NOMO-1 treated with DMSO at 0.1 percent for 48 hours (cell line): ENCODE results near the gene ZDHHC12.
"Not testable (repeated sequence)": the region's sequence is repeated elsewhere in the genome, so short reads cannot be mapped to it uniquely, and the experiment has no call there.

ENCODE experiments used
- DNase-seq: peaks from one replicate; lab custom pipeline; 2025; ENCODE audit not compliant: unreplicated experiment; lab: John Stamatoyannopoulos, UW

Gene ZDHHC12

GRCh38 chr9:128712451-128713410 lies 11.2 kb downstream of the ZDHHC12 start:
- no peak for DNase-seq

- no peak for DNase-seq
These were observed 16.5 kb downstream of the ZDHHC12 start for GRCh38 chr9:128707446-128707845.

- no peak for DNase-seq
These were observed 17.1 kb downstream of the ZDHHC12 start for GRCh38 chr9:128706671-128707381.

- DNase-seq, result no peak
These were observed 17.9 kb downstream of the ZDHHC12 start for GRCh38 chr9:128706045-128706444.

GRCh38 chr9:128705051-128705965 lies 18.6 kb downstream of the ZDHHC12 start:
- DNase-seq, result no peak

- no peak for DNase-seq
These were observed 19.6 kb downstream of the ZDHHC12 start for GRCh38 chr9:128704356-128704670.

GRCh38 chr9:128703616-128704355 lies 20.1 kb downstream of the ZDHHC12 start:
- DNase-seq, result no peak

GRCh38 chr9:128702949-128703615 lies 20.8 kb downstream of the ZDHHC12 start:
- no peak for DNase-seq

GRCh38 chr9:128702445-128702948 lies 21.4 kb downstream of the ZDHHC12 start, which contains the start of gene PKN3:
TSS of gene PKN3 (plus strand) at chr9:128702503. CDS start at chr9:128702916, 413 bp downstream.
- DNase-seq, result peak; percentile 84

- DNase-seq, result no peak
These were observed 22.6 kb downstream of the ZDHHC12 start for GRCh38 chr9:128701227-128701854.

GRCh38 chr9:128699096-128699795 lies 24.7 kb downstream of the ZDHHC12 start:
- not testable (repeated sequence) for DNase-seq

- no peak for DNase-seq
These were observed 26.8 kb downstream of the ZDHHC12 start for GRCh38 chr9:128696923-128697707.

- DNase-seq, result no peak
These were observed 29.6 kb downstream of the ZDHHC12 start for GRCh38 chr9:128694344-128694743.

- DNase-seq, result not testable (repeated sequence)
These were observed 30.2 kb downstream of the ZDHHC12 start for GRCh38 chr9:128693738-128694137.

GRCh38 chr9:128690684-128691034 lies 33.3 kb downstream of the ZDHHC12 start:
- no peak for DNase-seq

GRCh38 chr9:128689820-128690683 lies 33.9 kb downstream of the ZDHHC12 start:
- no peak for DNase-seq

- peak; percentile 50 for DNase-seq
These were observed 34.6 kb downstream of the ZDHHC12 start for GRCh38 chr9:128689293-128689774.
